C4-2B (cell line): ENCODE measurements around the gene NFU1.

Source experiments
- H3K27ac ChIP-seq: fragments of 450-650 bp; 2 replicates; pipeline ENCODE4 v1.5.1; 2017
- CTCF ChIP-seq: fragments of 450-650 bp; conservative IDR thresholded peaks from 2 replicates; pipeline ENCODE4 v1.5.1; 2017; ENCODE audit warnings: mild to moderate bottlenecking
- ZFX ChIP-seq: fragments of 450-650 bp; IDR thresholded peaks from 2 replicates; pipeline ENCODE4 v1.6.1; 2017

The NFU1 gene

DNA sequence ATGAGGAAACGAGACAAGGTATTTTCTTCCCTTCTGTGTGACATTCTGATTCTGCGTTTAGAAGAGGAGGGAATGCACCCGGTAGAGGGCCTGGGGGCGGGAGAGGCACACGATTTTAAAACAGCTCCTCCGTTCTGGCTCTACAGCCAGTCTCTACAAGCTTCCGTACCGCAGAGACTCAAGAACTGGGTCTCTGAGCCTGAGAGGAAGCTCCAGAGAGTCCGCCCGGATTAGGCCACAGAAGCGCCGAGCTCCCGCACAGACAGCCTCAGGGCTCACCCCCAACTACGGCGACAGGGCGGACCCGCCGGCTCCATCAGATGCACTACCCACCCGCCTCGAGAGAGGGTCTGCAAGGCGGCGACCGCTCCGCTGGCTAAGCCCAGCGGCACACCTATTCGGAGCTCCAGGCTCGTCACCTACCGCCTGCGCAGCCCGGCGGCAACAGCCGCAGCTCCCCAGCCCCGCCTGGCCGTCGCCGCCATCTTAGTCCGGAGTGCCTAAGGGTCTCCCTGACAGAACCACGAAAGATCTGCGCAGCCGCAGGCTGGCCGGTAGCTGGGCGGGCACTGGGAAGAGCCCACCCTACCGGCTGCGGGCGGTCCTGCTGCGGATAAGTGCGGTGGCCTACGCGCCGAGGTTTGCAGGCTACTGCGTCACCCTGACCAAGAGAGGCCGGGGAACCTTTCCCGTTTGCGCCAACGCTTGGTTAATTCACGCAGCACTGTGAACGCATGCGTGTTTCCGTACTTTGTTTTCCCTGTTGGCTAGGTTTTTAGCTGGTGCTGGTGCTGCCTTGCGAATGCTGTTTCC is at the start of gene NFU1:
Gene NFU1, minus strand, starts transcription at position 498 of the 813 bp plus-strand sequence. Its CDS starts 13 bp downstream, at position 485.
- TF ChIP-seq CTCF (peak; percentile 33), ZFX (peak; percentile 53; the same call in 1 of the 2 replicates)
- peak within 1 kb of the TSS; percentile 90 for H3K27ac ChIP-seq

DNA sequence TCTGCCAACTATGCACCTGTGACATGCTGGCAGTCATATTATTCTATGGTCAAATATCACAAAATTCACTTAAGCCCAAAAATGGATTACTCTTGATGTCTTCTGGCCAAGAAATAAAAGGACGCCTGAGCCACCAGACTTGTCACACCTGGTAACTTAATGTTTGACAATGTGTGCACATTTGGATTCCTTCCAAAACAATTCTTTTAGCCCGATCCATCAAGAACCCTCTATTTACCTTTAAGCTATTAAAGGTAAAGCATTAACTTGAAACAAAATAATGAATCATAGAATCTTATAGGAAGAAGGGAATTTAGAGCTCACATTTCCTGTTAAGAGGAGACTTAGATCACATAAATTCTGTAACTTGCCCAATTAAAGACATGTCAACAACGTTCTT is 46.5 kb upstream of the NFU1 start:
- no peak overlapping the region for H3K27ac ChIP-seq

DNA sequence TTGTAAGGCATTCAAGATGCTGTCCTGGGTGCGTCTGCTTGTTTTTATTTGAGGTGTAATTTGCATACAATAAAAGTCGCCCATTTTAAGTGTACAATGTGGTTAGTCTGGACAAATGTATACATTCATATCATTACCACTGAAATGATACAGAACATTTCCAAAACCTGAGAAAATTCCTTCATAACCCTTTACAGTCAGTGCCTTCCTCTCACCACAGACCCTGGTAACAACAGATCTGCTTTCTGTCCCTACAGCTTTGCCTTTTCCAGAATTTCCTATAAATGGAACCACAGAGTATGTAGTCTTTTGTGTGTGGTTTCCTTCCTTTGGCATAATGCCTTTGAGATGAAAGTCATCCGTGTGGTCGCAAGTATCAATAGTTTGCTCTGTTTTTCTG is 45.8 kb upstream of the NFU1 start:
- TF ChIP-seq ZFX (no peak), CTCF (no peak)
- H3K27ac ChIP-seq = no peak overlapping the region

More for the DNA sequence above, 46.5 kb upstream of the NFU1 start:
- TF ChIP-seq ZFX = no peak

DNA sequence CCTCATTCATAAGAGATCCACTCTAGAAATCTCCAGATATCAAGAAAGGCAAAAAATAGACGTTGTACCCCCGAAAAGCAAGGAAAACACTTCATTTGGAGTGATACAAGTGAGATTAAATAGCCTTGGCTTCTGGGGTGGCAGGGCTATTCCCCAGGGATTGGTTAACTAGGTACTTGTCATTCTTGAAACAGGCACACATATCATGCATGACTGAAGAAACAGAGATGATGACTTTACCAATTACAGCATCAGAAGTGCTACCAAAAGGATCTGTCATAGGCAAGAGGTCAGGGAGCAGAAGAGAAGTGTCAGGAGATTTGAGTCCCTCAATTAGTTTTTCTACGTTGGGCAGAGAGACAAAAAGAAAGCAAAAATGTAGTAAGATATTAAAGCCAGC is 45.2 kb upstream of the NFU1 start:
- TF ChIP-seq ZFX = no peak
- TF ChIP-seq CTCF = no peak
- no peak overlapping the region for H3K27ac ChIP-seq

DNA sequence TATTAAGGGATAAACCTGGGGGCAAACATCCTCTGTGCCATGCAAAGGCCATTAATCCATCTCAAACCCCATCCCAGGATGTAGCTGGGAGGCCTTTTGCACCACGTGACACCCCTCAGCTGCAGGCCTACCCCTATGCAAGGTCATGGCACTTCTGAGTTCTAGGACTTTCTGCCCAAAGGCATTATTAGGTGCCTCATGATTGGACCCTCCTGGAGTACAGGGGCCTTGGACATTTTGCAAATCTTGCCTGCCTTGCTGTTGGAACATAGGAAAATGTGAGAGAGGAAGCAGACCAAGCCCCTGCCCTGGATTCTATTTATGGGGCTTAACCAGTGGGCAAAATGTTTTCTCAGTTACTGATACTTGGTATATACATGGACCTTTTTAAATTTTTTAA is 44.2 kb upstream of the NFU1 start:
- H3K27ac ChIP-seq = no peak overlapping the region
- TF ChIP-seq ZFX = no peak
- TF ChIP-seq CTCF = no peak

GRCh38 chr2:69477627-69478026 is 40.4 kb upstream of the NFU1 start:
- H3K27ac ChIP-seq = no peak overlapping the region
- TF ChIP-seq ZFX = no peak
- TF ChIP-seq CTCF = no peak

DNA sequence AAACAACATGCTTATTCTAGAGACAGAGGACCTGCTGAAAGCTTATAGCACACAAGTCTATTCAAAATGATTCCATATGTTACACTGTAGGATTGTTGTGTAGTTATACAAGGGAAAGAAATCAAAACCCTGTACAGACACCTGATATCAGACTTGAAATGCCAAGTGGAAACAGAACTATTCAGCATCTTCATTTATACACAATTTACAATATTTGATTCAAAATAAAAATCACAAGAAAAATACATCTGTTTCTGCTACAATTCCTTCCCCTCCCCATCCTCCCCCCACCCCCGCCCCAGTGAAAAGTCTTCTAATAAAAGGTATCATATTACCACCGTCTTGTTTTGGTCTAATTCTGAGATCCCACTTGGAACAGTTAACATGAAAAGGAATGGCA is 37.5 kb upstream of the NFU1 start:
- TF ChIP-seq ZFX (no peak), CTCF (no peak)
- H3K27ac ChIP-seq = no peak overlapping the region

GRCh38 chr2:69471793-69472192 is 34.6 kb upstream of the NFU1 start:
- TF ChIP-seq CTCF (no peak), ZFX (no peak)
- no peak overlapping the region for H3K27ac ChIP-seq
